ENCODE results near the gene SOX15.

- TF ChIP-seq POLR2AphosphoS5 (IDR thresholded peaks at IDR 0.05; ENCODE audit: low read depth, low read length) (no peak), POLR2A (IDR thresholded peaks at IDR 0.05; ENCODE audit: low read depth, low read length) (no peak), PAX5 (IDR thresholded peaks at IDR 0.05; ENCODE audit: insufficient read depth, low read length, severe bottlenecking) (peak; percentile 23), TAF1 (IDR thresholded peaks at IDR 0.05; ENCODE audit: low read depth, low read length) (no peak), SPI1 (IDR thresholded peaks at IDR 0.05; ENCODE audit: low read depth, low read length) (no peak)
Measured at GRCh38 chr17:7589204-7589868, 558 bp downstream of the SOX15 start.
